CD4-positive, alpha-beta T cell treated with Interferon gamma for 1 hour (primary cell): ENCODE data around the gene AGBL4.

Source experiments
- DNase-seq: peaks from one replicate; pipeline ENCODE4 v3.0.0-alpha.2; 2020

AGBL4 gene

GRCh38 chr1:48498096-48498791 is 1525.5 kb downstream of the AGBL4 start:
- peak; percentile 62 for DNase-seq

GRCh38 chr1:48495911-48496310 is 1527.8 kb downstream of the AGBL4 start:
- no peak for DNase-seq

GRCh38 chr1:48495166-48495565 is 1528.6 kb downstream of the AGBL4 start:
- DNase-seq: no peak

GRCh38 chr1:48493970-48494769 is 1529.6 kb downstream of the AGBL4 start:
- no peak for DNase-seq

GRCh38 chr1:48493041-48493440 is 1530.7 kb downstream of the AGBL4 start:
- DNase-seq: no peak

GRCh38 chr1:48492392-48492791 is 1531.4 kb downstream of the AGBL4 start:
- no peak for DNase-seq

- DNase-seq: no peak
Observed at GRCh38 chr1:48488721-48489120, 1535.0 kb downstream of the AGBL4 start.
